ENCODE data around the gene DLX3. TPM values are rescaled to one million over a fixed set of nuclear protein-coding genes. Genes with fewer than 3 reads are reported as not detected.

The DLX3 gene
- total and polyA plus RNA-seq, 2 of the 8 experiments (the other 6 are each of a cell fraction or from before 2014, with no cell fraction given): 0.15 to 0.20 TPM

DNA sequence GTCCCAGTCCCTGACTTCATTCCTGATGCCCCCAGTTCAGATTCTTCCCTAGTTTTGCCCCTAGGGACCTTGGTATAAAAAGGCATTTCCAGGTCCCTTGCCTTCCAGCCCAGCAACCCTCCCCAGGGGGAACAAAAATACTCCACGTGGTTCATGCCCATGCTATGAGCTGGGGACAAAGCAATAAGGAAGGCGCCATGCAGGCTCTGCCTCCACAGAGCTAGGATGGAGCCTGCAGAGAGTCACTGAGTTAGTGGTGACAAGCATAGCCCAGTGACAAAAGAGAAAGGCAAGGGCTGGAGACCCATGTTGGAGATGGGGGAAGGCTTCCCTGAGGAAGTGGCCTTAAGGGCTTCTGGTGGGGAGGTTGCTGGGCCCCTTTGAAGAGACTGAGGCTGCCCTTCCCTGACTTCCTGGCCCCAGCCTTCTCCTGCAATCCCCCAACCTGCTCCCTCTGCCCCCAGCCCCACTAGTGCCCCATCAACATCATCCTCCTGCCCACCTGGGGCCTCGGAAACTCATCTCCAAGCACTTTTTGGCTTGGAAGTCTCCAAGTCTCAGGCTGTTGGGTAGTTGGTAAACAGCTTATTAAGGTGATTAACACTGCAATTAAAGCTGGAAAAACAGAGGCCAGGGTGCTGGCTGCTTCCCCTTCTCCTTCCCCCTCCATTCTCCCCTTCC is 9.6 kb downstream of the DLX3 start:
- CTCF ChIA-PET (ENCODE audit: partially characterized antibody): interaction anchor here (0.6 to 18.5 kb wide), 9 partner anchors 8 to 130 kb away, joined by 3 to 547 read pairs (median 7); partner anchors contain the start of genes DLX3 and TAC4
- WGBS, 2 experiments (ENCODE audit: extremely low coverage in 1 of 2, insufficient coverage in 1 of 2, insufficient read length in 1 of 2, insufficient replicate concordance in 2 of 2, low coverage in 1 of 2, low lambda C conversion rate in 2 of 2, missing lambda C conversion rate in 1 of 2): 81% methylated on average over 3 of the region's 3 CpGs; no CpG with 5 or more reads in 1 of the 2 experiments
- no peak for TF ChIP-seq CHD1 (IDR thresholded peaks at IDR 0.05; ENCODE audit: low read depth, low read length)
- no peak for TF ChIP-seq BCL11A (IDR thresholded peaks at IDR 0.05; ENCODE audit: low read depth in 2 of 2, low read length in 2 of 2)
- TF ChIP-seq, protein P1, sequence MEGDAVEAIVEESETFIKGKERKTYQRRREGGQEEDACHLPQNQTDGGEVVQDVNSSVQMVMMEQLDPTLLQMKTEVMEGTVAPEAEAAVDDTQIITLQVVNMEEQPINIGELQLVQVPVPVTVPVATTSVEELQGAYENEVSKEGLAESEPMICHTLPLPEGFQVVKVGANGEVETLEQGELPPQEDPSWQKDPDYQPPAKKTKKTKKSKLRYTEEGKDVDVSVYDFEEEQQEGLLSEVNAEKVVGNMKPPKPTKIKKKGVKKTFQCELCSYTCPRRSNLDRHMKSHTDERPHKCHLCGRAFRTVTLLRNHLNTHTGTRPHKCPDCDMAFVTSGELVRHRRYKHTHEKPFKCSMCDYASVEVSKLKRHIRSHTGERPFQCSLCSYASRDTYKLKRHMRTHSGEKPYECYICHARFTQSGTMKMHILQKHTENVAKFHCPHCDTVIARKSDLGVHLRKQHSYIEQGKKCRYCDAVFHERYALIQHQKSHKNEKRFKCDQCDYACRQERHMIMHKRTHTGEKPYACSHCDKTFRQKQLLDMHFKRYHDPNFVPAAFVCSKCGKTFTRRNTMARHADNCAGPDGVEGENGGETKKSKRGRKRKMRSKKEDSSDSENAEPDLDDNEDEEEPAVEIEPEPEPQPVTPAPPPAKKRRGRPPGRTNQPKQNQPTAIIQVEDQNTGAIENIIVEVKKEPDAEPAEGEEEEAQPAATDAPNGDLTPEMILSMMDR (IDR thresholded peaks at IDR 0.05; ENCODE audit: control extremely low read depth in 1 of 3, insufficient read depth in 1 of 3, low read depth in 1 of 3, low read length in 3 of 3): no peak
- TF ChIP-seq CREB1 (IDR thresholded peaks at IDR 0.05): no peak
- TF ChIP-seq TAF7 (optimal IDR thresholded peaks at IDR 0.05; ENCODE audit: borderline replicate concordance, low read depth, low read length): no peak
- TF ChIP-seq SAP30 (IDR thresholded peaks at IDR 0.05; ENCODE audit: insufficient read depth, insufficient replicate concordance, low read length): no peak
- TF ChIP-seq, protein P2, sequence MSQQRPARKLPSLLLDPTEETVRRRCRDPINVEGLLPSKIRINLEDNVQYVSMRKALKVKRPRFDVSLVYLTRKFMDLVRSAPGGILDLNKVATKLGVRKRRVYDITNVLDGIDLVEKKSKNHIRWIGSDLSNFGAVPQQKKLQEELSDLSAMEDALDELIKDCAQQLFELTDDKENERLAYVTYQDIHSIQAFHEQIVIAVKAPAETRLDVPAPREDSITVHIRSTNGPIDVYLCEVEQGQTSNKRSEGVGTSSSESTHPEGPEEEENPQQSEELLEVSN (IDR thresholded peaks at IDR 0.05): no peak
- no peak for TF ChIP-seq TCF12 (IDR thresholded peaks at IDR 0.05; ENCODE audit: low read depth, low read length)
- TF ChIP-seq SP4 (IDR thresholded peaks at IDR 0.05; ENCODE audit: low read length): no peak
- no peak for TF ChIP-seq CEBPB (IDR thresholded peaks at IDR 0.05; ENCODE audit: low read depth, low read length)

More for the DNA sequence above, 9.6 kb downstream of the DLX3 start:
- 0 out of 2 replicates have a peak overlapping the region, but pooled peaks have one; percentile 41 for H2BK20ac ChIP-seq (ENCODE audit: low read length)
- peaks cover 12 to 47% (median 42%) of the 10 kb centered on the region in 4 experiments for H3K27me3 ChIP-seq (replicated peaks in 1 of 4; ENCODE audit: control insufficient read depth in 3 of 4, extremely low read depth in 1 of 4, insufficient read depth in 3 of 4, low read length in 3 of 4)
- H2BK15ac ChIP-seq (ENCODE audit: low read length): no peak overlapping the region
- no peak overlapping the region for H4K91ac ChIP-seq (replicated peaks; ENCODE audit: insufficient read length, low read length)
- H3K4me1 ChIP-seq (replicated peaks in 1 of 4; ENCODE audit: control insufficient read depth in 3 of 4, insufficient read depth in 4 of 4, low read length in 3 of 4): peaks cover 0 to 17% (median 12%) of the 10 kb centered on the region in 4 experiments; a peak in 6 of 7 replicates
- H3K14ac ChIP-seq (ENCODE audit: insufficient read length): no peak overlapping the region
- no peaks in the 10 kb centered on the region for H3K79me2 ChIP-seq (ENCODE audit: control insufficient read depth in 1 of 2, insufficient read depth in 2 of 2, low read length in 2 of 2)
- no peak overlapping the region for H3K9ac ChIP-seq (replicated peaks in 1 of 4; ENCODE audit: extremely low read depth in 1 of 4, low read depth in 3 of 4, low read length in 3 of 4)
- H3K18ac ChIP-seq (ENCODE audit: extremely low read depth, low read length): no peak overlapping the region
- FAIRE-seq: no peak
- no peak overlapping the region for H3K4me3 ChIP-seq (ENCODE audit: extremely low read depth in 1 of 4, insufficient read depth in 2 of 4, low read depth in 3 of 4, low read length in 4 of 4)
- no peak overlapping the region for H2BK12ac ChIP-seq (ENCODE audit: low read depth, low read length)
- no peak for DNase-seq (ENCODE audit: low read depth in 1 of 2, low spot score in 2 of 2)
- H2BK120ac ChIP-seq (replicated peaks; ENCODE audit: low read depth, low read length): no peak overlapping the region
- H2BK5ac ChIP-seq (ENCODE audit: low read depth, low read length): no peak overlapping the region
- H3K23ac ChIP-seq (ENCODE audit: insufficient read length): no peak overlapping the region
- H4K20me1 ChIP-seq (replicated peaks in 1 of 2; ENCODE audit: control insufficient read depth in 1 of 2, insufficient read depth in 2 of 2, low read length in 2 of 2): no peaks in the 10 kb centered on the region
- no peaks in the 10 kb centered on the region for H3K9me3 ChIP-seq (ENCODE audit: insufficient read depth in 2 of 2, low read depth in 1 of 2, low read length in 1 of 2)
- POLR2A ChIA-PET (ENCODE audit: partially characterized antibody): interaction anchor here (0.7 to 2.0 kb wide), 4 partner anchors 9 to 1928 kb away, joined by 3 to 5 read pairs (median 4); partner anchors contain the start of gene DLX3
- H2AK5ac ChIP-seq (ENCODE audit: low read depth, low read length): no peak overlapping the region
- no peak overlapping the region for H2AFZ ChIP-seq (ENCODE audit: low read length)
- H3K36me3 ChIP-seq (ENCODE audit: control insufficient read depth in 2 of 4, insufficient read depth in 4 of 4, low read length in 3 of 4): no peaks in the 10 kb centered on the region
- no peak overlapping the region for H3K4ac ChIP-seq (replicated peaks; ENCODE audit: insufficient read length, low read depth, low read length)
- H3K23me2 ChIP-seq (ENCODE audit: low read depth, low read length): no peaks in the 10 kb centered on the region; the same call in 1 of the 2 replicates
- H3K56ac ChIP-seq (replicated peaks; ENCODE audit: insufficient read length, low read depth, low read length): no peak overlapping the region
- H4K5ac ChIP-seq (ENCODE audit: insufficient read length, low read depth, low read length): no peak overlapping the region
- H3K27ac ChIP-seq (ENCODE audit: low read depth, low read length): no peak overlapping the region
- no peaks in the 10 kb centered on the region for H3K79me1 ChIP-seq (ENCODE audit: low read depth, low read length)
- no peak overlapping the region for H4K8ac ChIP-seq (ENCODE audit: extremely low read depth, insufficient read depth, low read length)
- no peak overlapping the region for H3K4me2 ChIP-seq (ENCODE audit: insufficient read depth in 1 of 2, low read depth in 2 of 2, low read length in 2 of 2)
